Liver (tissue), 9 donors: ENCODE data around the gene PIGR. TPM values are rescaled to one million over a fixed set of nuclear protein-coding genes. Genes with fewer than 3 reads are reported as not detected.

Experiments used
- DNase-seq: peaks from one replicate; pipeline ENCODE4 v3.0.0-alpha.2; 2017; ENCODE audit warnings: low spot score
- H3K27ac ChIP-seq, 2 donors: one replicate each; pipeline ENCODE4 v1.7.0; 2013; ENCODE audit warnings: inconsistent platforms in 2 of 2, low read length in 2 of 2, control low read depth in 1 of 2, low read depth in 1 of 2, mild to moderate bottlenecking in 1 of 2
- H3K27me3 ChIP-seq, 4 donors: one replicate each; pipeline versions ENCODE4 v1.6.1 to v1.7.0; 2013; ENCODE audit warnings: low read length in 3 of 4, inconsistent platforms in 1 of 4, mild to moderate bottlenecking in 1 of 4, moderate library complexity in 1 of 4; ENCODE audit not compliant: control insufficient read depth in 4 of 4, insufficient read depth in 4 of 4
- H3K36me3 ChIP-seq, 4 donors: one replicate each; pipeline versions ENCODE4 v1.6.1 to v1.7.0; 2013; ENCODE audit warnings: low read length in 3 of 4, mild to moderate bottlenecking in 3 of 4, low read depth in 1 of 4, moderate library complexity in 1 of 4; ENCODE audit not compliant: control insufficient read depth in 4 of 4, insufficient read depth in 3 of 4
- H3K4me1 ChIP-seq, 4 donors: one replicate each; pipeline versions ENCODE4 v1.6.1 to v1.7.0; 2013; ENCODE audit warnings: low read length in 3 of 4, mild to moderate bottlenecking in 3 of 4, moderate library complexity in 1 of 4; ENCODE audit not compliant: control insufficient read depth in 4 of 4, insufficient read depth in 4 of 4
- H3K4me3 ChIP-seq, 3 donors: one replicate each; pipeline versions ENCODE4 v1.6.1 to v1.7.0; 2013; ENCODE audit warnings: low read length in 3 of 3, control low read depth in 1 of 3, low read depth in 1 of 3, mild to moderate bottlenecking in 1 of 3
- H3K9ac ChIP-seq, 2 donors: one replicate each; pipeline ENCODE4 v1.7.0; 2013; ENCODE audit warnings: low read length in 2 of 2, mild to moderate bottlenecking in 2 of 2, moderate library complexity in 2 of 2, control low read depth in 1 of 2, low read depth in 1 of 2
- H3K9me3 ChIP-seq, 4 donors: one replicate each; pipeline versions ENCODE4 v1.6.1 to v1.7.0; 2013; ENCODE audit warnings: low read length in 3 of 4; ENCODE audit not compliant: control insufficient read depth in 4 of 4
- CTCF ChIP-seq: fragments of 150-350 bp; IDR thresholded peaks from 2 replicates; pipeline ENCODE4 v1.5.1; 2017; ENCODE audit warnings: improper control_type of control experiment, low read depth, low read length; ENCODE audit not compliant: missing input control
- EGR1 ChIP-seq, 2 donors: IDR thresholded peaks; 2 replicates each; pipeline ENCODE4 v1.6.1; 2016 to 2018; ENCODE audit warnings: antibody characterized with exemption in 2 of 2, low read depth in 2 of 2
- FOXA1 ChIP-seq: IDR thresholded peaks from 2 replicates; pipeline ENCODE4 v1.6.1; 2016; ENCODE audit warnings: antibody characterized with exemption
- FOXA2 ChIP-seq: IDR thresholded peaks from 2 replicates; pipeline ENCODE4 v1.6.1; 2016; ENCODE audit warnings: antibody characterized with exemption
- GABPA ChIP-seq, 2 donors: IDR thresholded peaks in 1 of 2; conservative IDR thresholded peaks in 1 of 2; 2 replicates each; pipeline ENCODE4 v1.6.1; 2016; ENCODE audit warnings: antibody characterized with exemption in 2 of 2, mild to moderate bottlenecking in 1 of 2, moderate library complexity in 1 of 2
- HNF4A ChIP-seq, 2 donors: conservative IDR thresholded peaks; 2 replicates each; pipeline ENCODE4 v1.6.1; 2016; ENCODE audit warnings: antibody characterized with exemption in 2 of 2, mild to moderate bottlenecking in 2 of 2
- MAX ChIP-seq: IDR thresholded peaks from 2 replicates; pipeline ENCODE4 v1.6.1; 2016; ENCODE audit warnings: antibody characterized with exemption
- RAD21 ChIP-seq, 2 donors: IDR thresholded peaks; 2 replicates each; pipeline ENCODE4 v1.6.1; 2016; ENCODE audit warnings: antibody characterized with exemption in 2 of 2, mild to moderate bottlenecking in 2 of 2
- REST ChIP-seq: IDR thresholded peaks from 2 replicates; pipeline ENCODE4 v1.6.1; 2016; ENCODE audit warnings: antibody characterized with exemption, mild to moderate bottlenecking
- SP1 ChIP-seq: IDR thresholded peaks from 2 replicates; pipeline ENCODE4 v1.6.1; 2018; ENCODE audit warnings: antibody characterized with exemption, mild to moderate bottlenecking
- TAF1 ChIP-seq: conservative IDR thresholded peaks from 2 replicates; pipeline ENCODE4 v1.6.1; 2016; ENCODE audit warnings: antibody characterized with exemption, mild to moderate bottlenecking
- YY1 ChIP-seq: IDR thresholded peaks from 2 replicates; pipeline ENCODE4 v1.6.1; 2016; ENCODE audit warnings: antibody characterized with exemption, mild to moderate bottlenecking
- WGBS: extraction: QIAGEN DNeasy Blood & Tissue Kit; methylation state at CpG from one replicate; pipeline ENCODE4 v1.1.7; 2013; 5-methylcytosine and 5-hydroxymethylcytosine counted together
- polyA plus RNA-seq, 2 donors: library from polyadenylated mRNA; stranded (reverse) in 1 of 2; unstranded in 1 of 2; fragments of 200-250 nt in 1 of 2; fragments of >200 nt in 1 of 2; fragmentation: Nextera tagmentation in 1 of 2; extraction: Ambion mirVana in 1 of 2; gene quantifications; one replicate each; pipeline versions ENCODE4 v1.2.1 to v1.2.3, GENCODE V29; 2013 to 2015
- total RNA-seq, 2 donors: library from RNA; depleted of rRNA; stranded (reverse); fragments of >200 nt; gene quantifications; one replicate each; pipeline ENCODE4 v1.2.3, GENCODE V29; 2014
- donor health status: healthy.
- donor health status: healthy.
- donor health status: healthy.
- donor health status: healthy.
- donor health status: healthy.

The PIGR gene
- total and polyA plus RNA-seq, 4 donors: 0.09 to 43.3 (median 14.1) TPM

- H3K27ac ChIP-seq: no peak overlapping the region
- no peak for TF ChIP-seq GABPA (IDR thresholded peaks at IDR 0.05 in 1 of 2, conservative IDR thresholded peaks at IDR 0.05 in 1 of 2)
- no peaks in the 10 kb centered on the region for H3K36me3 ChIP-seq
- H3K4me1 ChIP-seq: peaks cover 0 to 4% (median 0%) of the 10 kb centered on the region in 4 donors
- H3K9me3 ChIP-seq: no peaks in the 10 kb centered on the region
- 71% methylated on average over 5 of the region's 5 CpGs for WGBS
- no peak for DNase-seq
- H3K4me3 ChIP-seq: no peak overlapping the region
- H3K27me3 ChIP-seq: no peaks in the 10 kb centered on the region
- H3K9ac ChIP-seq: no peak overlapping the region
These were observed 46.5 kb downstream of the PIGR start for GRCh38 chr1:206899717-206900116.

GRCh38 chr1:206898915-206899431 lies 47.3 kb downstream of the PIGR start:
- no peaks in the 10 kb centered on the region for H3K27me3 ChIP-seq
- peaks cover 0 to 4% (median 0%) of the 10 kb centered on the region in 4 donors for H3K4me1 ChIP-seq
- no peak for TF ChIP-seq MAX
- TF ChIP-seq REST: no peak
- WGBS: 86% methylated on average over 13 of the region's 13 CpGs
- no peaks in the 10 kb centered on the region for H3K36me3 ChIP-seq
- no peak overlapping the region for H3K27ac ChIP-seq
- no peak overlapping the region for H3K4me3 ChIP-seq
- no peak for DNase-seq
- no peaks in the 10 kb centered on the region for H3K9me3 ChIP-seq
- no peak overlapping the region for H3K9ac ChIP-seq

GRCh38 chr1:206898089-206898914 lies 48.0 kb downstream of the PIGR start:
- TF ChIP-seq EGR1 (IDR thresholded peaks at IDR 0.05; ENCODE audit: low read depth in 2 of 2) (no peak), YY1 (no peak), HNF4A (conservative IDR thresholded peaks at IDR 0.05) (no peak)
- no peak overlapping the region for H3K27ac ChIP-seq
- H3K27me3 ChIP-seq: no peaks in the 10 kb centered on the region
- DNase-seq: no peak
- H3K4me3 ChIP-seq: no peak overlapping the region
- H3K9ac ChIP-seq: no peak overlapping the region
- WGBS: 77% methylated on average over 11 of the region's 11 CpGs
- H3K36me3 ChIP-seq: no peaks in the 10 kb centered on the region
- peaks cover 0 to 4% (median 0%) of the 10 kb centered on the region in 4 donors for H3K4me1 ChIP-seq
- no peaks in the 10 kb centered on the region for H3K9me3 ChIP-seq

- H3K4me1 ChIP-seq: peaks cover 0 to 4% (median 0%) of the 10 kb centered on the region in 4 donors
- TF ChIP-seq EGR1 (IDR thresholded peaks at IDR 0.05; ENCODE audit: low read depth in 2 of 2) (no peak), SP1 (no peak), GABPA (IDR thresholded peaks at IDR 0.05 in 1 of 2, conservative IDR thresholded peaks at IDR 0.05 in 1 of 2) (no peak), FOXA1 (no peak), CTCF (no peak), REST (no peak), FOXA2 (no peak), RAD21 (IDR thresholded peaks at IDR 0.05) (no peak), HNF4A (conservative IDR thresholded peaks at IDR 0.05) (no peak), TAF1 (no peak)
These were observed 49.1 kb downstream of the PIGR start, which contains the start of gene IL24 for GRCh38 chr1:206897175-206897574. TSS of gene IL24 (plus strand) at chr1:206897443. CDS start at chr1:206897833, 390 bp downstream.

More at GRCh38 chr1:206897175-206897574, 49.1 kb downstream of the PIGR start, which contains the start of gene IL24:
- 83% methylated on average over 4 of the region's 4 CpGs for WGBS
- Histone ChIP-seq H3K9ac (no peak within 1 kb of the TSS), H3K4me3 (no peak within 1 kb of the TSS), H3K27ac (no peak within 1 kb of the TSS), H3K9me3 (no peaks in the 10 kb centered on the region), H3K36me3 (no peaks in the 10 kb centered on the region), H3K27me3 (no peaks in the 10 kb centered on the region)
- no peak for DNase-seq
